HG03066 (cell line): Measurements from ENCODE around the gene MSMP.

Source experiments
- ATAC-seq: cut with Tn5 transposase; IDR thresholded peaks from one replicate; pipeline ENCODE4 v1.9.1; 2021; ENCODE audit warnings: low read depth; ENCODE audit not compliant: unreplicated experiment

Gene MSMP

DNA sequence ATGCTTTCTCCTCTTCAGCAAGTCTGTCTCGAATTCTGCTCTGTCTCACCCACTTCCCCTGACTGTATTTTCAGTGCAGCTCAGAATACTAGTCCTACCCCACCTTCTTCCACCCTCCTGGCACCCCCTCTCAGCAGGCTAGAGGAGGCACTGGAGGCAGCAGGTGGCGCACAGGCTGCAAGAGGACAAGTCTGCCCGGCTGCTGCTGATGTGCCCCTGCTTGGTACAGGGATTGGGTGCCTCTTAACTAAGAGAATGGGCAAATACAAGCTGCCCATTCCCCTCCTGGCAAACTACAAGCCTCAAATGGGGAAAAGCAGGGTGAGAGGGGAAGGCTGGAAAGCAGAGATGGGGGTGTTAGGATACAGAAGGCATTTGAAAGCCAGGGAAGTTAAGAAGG lies 27.1 kb downstream of the MSMP start:
- ATAC-seq, result no peak

DNA sequence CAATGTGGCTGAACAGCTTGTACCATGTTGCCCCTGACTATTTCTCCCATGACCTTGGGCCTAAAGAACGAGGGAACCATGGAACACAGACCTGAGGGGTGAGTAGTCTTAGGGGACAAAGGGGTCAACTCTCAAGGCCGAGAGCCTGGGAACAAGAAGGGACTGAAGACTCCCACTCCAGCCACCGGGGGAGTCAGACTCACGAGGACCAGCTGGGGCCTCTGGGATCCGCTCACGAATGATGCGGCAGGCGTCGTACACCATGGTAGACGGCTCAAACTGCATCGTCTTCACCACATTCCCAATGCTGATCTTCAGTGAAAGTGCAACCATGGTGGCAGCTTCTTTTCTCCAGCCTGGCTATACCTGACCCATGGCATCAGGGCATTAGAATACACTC lies 28.7 kb downstream of the MSMP start:
- no peak for ATAC-seq

DNA sequence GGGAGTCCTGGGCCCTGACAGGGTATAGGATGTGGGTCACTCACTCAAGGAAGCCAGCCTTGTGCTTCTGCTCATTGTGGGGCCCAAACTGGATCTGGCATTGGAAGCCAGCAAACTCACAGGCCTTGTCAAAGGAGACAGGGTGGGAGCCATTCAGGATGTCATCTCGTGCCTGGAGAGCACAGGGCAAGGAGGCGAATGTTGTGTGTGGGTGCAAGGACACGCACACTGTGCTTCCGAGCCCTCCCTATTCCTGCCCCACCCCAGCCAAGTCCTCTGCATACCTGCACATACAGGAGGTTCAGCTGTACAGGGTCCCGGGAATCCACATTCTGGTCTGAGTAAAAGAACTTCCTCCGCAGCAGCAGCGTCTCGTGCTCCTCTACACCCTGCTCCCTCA lies 30.2 kb downstream of the MSMP start:
- no peak for ATAC-seq

DNA sequence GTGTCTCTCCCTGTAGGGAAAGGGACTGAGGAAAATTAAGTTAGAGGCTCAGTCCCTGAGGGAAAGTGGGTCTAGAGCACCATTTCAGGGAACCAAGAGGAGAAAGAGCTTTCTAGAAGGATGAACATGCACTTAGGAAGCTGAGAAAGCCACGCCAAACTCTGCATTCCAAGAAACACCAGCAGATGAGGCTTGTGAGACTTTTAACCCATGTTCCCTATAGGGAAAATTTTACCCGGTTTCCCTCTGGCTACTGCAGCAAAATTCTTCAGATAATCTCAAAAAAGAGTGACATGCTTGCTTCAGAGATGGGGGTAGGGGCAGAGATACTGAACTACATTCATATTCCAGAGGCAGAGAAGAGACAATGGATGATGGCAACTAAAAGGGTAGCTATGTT lies 30.6 kb downstream of the MSMP start:
- ATAC-seq, result no peak

- ATAC-seq, result no peak
Observed at GRCh38 chr9:35719546-35719945, 34.5 kb downstream of the MSMP start.

DNA sequence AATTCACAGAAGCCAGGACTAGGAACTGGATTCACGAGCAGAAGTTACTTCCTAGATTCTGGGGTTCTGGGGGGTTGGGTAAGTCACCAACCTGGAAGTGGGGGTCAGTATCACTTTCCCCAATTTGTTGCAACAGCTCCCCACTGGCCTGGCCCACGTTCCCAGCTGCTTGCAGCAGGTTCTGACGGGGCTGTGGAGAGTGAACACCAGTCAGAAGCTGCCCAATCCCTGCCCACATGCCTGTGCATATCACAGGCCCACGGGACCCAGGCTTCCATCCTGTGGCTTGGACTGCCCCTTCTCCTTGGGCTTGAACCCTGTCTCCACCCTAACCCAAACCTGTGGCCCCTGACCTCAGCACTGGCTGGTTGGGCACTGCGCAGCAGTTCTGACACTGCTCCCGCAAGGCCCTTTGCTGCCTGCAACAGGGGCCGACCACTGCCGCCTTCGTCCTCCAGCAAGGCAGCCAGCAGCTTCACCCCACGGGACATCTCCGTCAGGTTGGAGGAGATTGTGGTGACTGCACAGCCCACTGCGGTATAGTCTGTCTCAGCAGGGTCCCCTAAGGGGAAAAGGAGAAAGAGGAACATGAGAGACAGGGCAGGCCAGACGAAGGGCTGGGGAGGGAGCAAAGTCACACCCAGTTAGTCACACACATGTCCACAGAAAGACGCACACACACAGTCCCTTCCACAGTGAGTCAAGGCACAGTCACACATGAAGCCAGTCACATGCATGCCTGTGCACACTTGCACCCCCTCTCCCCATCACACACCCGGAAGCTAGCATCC lies 35.2 kb downstream of the MSMP start:
- ATAC-seq, result no peak

DNA sequence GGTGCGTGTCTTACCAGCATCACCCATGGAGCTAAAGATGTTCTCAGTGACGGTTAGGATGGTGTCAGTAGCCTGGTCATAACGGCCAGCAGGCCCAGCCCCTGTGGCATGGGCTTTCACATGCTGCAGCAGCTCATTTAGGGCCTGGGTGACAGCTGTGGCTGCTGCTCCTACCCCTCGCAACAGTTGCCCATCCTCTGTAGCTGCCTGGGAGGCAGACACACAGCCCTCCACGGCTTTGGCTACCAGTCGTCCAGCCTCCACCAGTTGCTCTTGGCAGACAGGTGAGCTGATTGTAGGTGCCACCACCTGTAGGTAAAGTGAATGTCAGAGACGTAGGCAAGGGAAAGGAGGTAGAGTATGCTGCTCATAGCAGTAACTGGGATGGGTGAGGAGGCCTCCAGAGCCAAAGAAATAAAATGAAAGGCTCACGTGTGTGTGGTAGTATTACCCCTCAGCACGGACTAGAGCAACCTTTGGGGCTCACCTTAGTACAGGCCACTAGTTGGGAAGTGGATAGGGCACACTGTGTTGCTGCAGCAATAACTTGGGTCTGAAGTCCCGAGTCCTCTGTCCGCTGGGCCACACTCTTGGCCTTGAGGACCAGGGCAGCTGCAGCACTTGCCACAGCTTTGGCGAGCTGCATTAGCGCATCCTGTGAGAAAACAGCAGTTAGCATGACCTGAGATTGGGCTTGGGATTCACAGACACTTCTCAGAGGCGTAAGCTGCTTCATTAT lies 36.8 kb downstream of the MSMP start:
- no peak for ATAC-seq

GRCh38 chr9:35716230-35716629 lies 37.8 kb downstream of the MSMP start:
- no peak for ATAC-seq

DNA sequence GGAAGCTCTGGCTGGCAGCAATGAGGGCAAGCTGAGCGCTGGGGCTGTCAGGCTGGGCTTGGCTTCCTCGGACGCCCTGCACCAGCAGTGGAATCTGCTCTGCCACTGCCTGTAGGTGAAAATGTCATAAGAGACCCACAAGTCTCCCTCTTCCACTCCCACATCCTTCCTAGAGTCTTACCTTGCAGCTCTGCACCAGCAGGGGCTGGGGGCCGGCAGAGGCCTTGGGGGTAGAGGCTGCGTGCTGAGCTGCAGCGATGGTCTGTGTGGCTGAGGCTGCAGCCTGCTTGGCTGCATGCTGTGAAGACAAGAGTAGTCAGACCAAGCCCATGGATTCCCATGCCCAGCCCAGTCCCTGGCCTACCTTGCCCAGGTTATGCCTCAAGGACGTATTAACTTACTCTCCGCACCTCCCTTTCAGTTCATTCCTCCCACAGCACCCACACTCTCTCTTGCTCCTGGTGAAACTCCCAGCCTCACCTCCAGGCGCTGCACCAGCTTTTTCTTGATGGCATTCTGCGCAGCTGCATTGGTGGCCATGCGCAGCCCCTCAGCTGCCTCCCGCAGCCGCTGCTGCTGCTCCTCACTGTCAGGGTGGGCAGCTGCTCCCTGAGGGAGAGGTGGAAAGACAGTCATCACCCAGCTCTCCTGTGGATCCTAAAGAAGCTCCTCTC lies 39.4 kb downstream of the MSMP start:
- no peak for ATAC-seq

DNA sequence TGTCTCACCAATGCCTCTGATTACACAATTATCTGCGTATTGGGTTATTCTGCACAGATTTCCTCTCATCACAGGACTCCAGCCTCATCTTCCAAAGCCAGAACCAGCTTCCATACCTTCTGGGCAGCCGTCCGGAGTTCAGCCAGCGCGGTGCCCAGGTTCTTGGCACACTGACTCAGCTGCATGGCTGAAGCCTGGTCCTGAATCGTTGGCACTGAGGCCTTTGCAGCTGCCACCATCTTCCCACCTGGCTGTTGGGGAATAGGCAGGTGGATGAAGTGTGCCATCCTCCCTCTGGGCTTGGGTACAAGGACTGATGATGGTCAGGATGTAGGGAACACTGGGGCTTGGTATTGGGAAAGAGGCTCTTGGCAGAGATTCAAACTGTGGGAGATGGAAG lies 40.0 kb downstream of the MSMP start:
- no peak for ATAC-seq

- ATAC-seq, result no peak
Observed at GRCh38 chr9:35713578-35713977, 40.5 kb downstream of the MSMP start.

DNA sequence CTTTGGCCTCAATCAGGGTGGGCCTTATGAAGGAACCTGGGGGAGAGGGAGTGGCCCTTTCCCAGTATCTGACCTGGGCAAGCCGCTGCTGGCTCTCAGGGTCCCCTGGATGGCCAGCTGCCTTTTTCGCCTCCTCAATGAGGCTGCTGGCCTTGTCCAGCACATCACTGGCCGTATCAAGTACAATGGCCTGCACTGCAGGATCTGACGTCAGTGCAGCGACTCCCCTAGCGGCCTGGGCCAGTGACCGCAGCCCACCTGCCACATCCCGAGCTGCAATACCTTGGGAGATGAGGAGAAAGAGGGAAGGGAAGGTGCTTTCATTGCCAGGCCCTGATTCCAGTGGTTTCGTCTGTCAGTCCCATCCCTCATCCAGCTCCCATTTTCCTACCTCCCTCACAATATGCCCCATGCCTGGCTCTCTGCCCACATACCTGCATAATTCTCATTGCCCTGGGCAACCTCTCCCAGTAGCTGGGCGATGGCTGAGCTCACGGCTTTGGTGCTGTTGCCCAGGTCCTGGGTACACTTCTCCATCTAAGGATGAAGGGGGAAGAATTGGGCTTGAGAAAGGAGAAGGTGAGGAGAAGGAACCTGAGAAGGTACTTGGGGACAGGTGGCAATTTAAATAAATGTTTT lies 41.2 kb downstream of the MSMP start:
- no peak for ATAC-seq

DNA sequence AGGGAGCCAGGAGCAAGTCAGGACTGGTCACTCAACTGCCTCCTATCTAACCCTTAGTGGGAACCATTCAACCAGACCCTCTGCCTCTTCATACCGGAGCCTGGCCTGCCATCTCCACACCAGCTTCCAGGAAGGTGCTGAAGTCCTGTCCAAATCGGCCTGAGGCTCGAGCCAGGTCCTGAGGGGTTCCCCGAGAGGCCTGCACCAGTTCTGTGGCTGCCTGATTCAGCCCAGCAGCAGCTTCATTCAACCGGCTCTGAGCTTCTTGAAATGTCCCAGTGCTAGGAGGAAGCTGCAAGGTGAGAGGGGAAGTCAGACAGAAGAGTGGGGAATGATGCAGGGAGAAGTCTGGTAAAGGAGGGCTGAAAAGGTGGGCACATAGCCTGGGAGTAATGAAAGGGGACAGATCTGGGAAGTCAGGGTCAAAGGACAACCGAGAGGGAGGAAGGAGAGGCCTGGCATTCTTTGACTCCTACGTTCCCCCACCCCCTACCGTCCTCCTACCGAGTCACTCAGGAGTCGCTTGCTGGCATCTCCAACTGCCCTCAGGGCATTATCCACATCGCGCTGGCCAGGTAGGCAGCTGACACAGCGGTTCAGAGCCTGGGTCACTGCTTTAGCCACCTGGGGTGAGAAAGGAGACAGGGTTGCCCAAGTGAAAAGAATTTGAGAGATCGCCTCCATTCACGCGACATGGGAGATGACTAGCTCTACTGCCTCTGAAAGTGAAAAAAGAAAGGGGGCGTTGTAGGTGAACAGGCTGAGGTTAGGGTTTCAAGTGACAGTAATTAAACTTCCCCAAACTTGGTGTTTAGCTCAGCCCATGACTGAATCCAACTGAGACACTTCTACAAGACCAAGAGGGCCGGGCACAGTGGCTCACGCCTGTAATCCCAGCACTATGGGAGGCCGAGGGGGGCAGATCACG lies 42.3 kb downstream of the MSMP start:
- ATAC-seq, result no peak

DNA sequence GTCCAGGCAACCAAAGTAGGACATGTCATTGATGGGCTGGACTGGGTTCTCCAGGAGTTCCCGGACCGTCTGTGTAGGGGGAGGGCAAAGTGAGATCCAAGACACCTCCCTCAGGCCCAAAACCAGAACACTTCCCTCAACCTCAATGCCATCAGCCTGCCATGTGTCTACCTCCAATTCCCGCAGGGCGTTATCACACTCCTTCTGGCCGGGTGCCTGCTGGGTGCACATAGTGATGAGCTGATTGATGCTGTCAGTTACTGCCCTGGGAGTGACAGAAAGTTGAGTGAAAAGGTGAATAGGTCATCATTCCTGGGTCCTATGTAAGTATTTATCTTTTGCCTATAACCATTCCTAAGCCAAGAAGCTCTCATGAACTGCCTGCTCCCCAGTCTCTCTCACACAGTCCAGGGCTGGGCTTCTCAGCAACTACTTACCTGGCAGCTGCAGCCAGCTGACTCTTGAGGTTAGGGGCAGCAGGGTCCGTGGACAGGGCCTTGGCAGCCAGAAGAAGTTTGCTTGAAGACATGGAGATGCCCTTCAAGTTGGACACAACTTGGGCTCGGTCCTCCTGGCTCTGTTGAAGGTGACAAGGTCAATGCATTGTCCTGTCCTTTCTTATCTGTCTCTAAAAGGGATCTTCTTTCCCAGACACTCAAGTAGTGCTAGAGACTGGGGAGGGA lies 43.1 kb downstream of the MSMP start:
- no peak for ATAC-seq

- no peak for ATAC-seq
Observed at GRCh38 chr9:35708146-35708545, 45.9 kb downstream of the MSMP start.

GRCh38 chr9:35706951-35707350 lies 47.1 kb downstream of the MSMP start:
- ATAC-seq, result no peak

GRCh38 chr9:35705836-35706430 lies 48.1 kb downstream of the MSMP start:
- no peak for ATAC-seq

GRCh38 chr9:35705372-35705771 lies 48.7 kb downstream of the MSMP start:
- no peak for ATAC-seq
